Measurements from ENCODE around the gene GCC1. TPM values are rescaled to one million over a fixed set of nuclear protein-coding genes. Genes with fewer than 3 reads are reported as not detected.

The GCC1 gene
- total RNA-seq, 1 experiment from 2014 or later, result 25.7 TPM

GRCh38 chr7:127536741-127537140 lies 48.7 kb downstream of the GCC1 start:
- no peak for DNase-seq (ENCODE audit: low read depth)

- no peak for DNase-seq (ENCODE audit: low read depth)
Measured at GRCh38 chr7:127536394-127536691, 49.1 kb downstream of the GCC1 start.

- DNase-seq (ENCODE audit: low read depth), result no peak
Measured at GRCh38 chr7:127535546-127536393, 49.6 kb downstream of the GCC1 start.

GRCh38 chr7:127534636-127535035 lies 50.8 kb downstream of the GCC1 start:
- DNase-seq (ENCODE audit: low read depth), result no peak

DNA sequence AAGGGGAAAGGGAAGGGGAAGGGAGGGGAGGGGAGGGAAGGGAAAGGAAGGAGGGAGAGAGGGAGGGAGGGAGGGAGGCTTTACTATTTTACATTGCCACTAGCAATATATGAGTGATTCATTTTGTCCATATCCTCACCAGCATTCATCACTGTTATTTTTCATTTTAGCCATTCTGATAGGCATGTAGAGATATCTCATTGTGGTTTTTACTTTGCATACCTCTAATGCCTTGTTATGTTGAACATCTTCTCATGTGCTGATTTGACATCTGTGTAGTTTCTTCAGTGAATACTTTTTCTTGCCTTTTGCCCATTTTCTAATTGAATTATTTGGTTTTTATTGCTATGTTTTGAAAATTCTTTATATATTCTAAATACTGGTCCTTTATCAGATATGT lies 52.7 kb downstream of the GCC1 start:
- no peak for DNase-seq (ENCODE audit: low read depth)

DNA sequence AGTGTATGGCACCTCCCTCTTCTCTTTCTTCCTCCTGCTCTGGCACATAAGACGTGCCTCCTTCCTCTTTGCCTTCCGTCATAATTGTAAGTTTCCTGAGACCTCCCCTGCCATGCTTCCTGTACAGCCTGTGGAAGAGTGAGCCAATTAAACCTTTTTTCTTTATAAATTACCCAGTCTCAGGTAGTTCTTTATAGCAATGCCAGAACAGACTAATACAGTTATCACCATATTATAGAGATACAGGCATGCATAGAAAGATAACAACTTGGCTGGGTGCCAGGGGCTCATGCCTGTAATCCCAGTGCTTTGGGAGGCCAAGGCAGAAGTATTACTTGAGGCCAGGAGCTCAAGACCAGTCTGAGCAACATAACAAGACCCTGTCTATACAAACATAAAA lies 53.2 kb downstream of the GCC1 start:
- no peak for DNase-seq (ENCODE audit: low read depth)

Other genes with a start within 250 kb of the GCC1 start
- gene ZNF800, start 192.9 kb downstream of the GCC1 start, total RNA-seq (2014; rRNA removed), result 28.3 and 30.7 TPM in 2 replicates
- gene ARF5, start 2.8 kb upstream of the GCC1 start, total RNA-seq (2014; rRNA removed), result 300 and 309 TPM in 2 replicates
- gene FSCN3, start 8.1 kb upstream of the GCC1 start, total RNA-seq (2014; rRNA removed), result 0.26 and 2.6 TPM in 2 replicates
- not detected in 2 replicates for gene PAX4, start 32.5 kb upstream of the GCC1 start, total RNA-seq (2014; rRNA removed)
- gene SND1, start 66.6 kb upstream of the GCC1 start, total RNA-seq (2014; rRNA removed), result 223 TPM in 2 replicates